HG02763 (cell line): ENCODE measurements around the gene CHI3L1.

ENCODE experiments used
- ATAC-seq: cut with Tn5 transposase; IDR thresholded peaks from one replicate; pipeline ENCODE4 v1.9.1; 2021; ENCODE audit warnings: mild to moderate bottlenecking, moderate library complexity; ENCODE audit not compliant: unreplicated experiment

Gene CHI3L1

DNA sequence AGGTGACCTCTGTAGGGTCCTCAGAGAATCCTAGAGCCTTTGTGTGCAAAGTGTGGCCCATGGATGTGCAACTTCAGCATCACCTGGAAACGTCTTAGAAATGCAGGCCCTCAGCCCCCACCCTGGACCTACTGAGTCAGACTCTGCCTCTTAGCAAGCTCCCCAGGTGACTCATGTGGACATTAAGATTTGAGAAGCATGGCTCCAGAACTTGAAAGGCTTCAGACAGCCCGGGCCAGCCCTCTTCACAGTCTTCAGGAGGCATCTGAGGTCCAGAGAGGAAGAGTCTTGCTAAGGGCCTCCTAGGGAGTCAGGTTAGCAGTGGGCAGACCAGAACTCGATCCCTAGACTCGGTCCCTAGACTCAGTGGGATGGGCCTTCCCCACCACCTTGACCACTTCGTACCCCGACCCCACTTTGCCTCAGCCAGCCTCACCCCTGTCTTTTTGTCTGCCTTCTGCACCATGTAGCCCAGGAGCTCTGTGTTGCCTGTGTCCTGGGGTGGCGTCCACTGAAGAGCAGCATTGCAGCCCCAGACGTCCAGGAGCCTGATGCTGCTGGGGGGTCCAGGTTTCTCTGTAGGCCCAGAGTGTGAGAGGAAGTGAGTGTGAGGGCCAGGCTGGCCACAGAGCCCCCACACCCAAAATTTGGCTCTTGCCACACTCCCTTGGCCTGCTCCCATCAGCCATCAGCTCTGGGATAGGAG lies 15.7 kb downstream of the CHI3L1 start:
- ATAC-seq: no peak

DNA sequence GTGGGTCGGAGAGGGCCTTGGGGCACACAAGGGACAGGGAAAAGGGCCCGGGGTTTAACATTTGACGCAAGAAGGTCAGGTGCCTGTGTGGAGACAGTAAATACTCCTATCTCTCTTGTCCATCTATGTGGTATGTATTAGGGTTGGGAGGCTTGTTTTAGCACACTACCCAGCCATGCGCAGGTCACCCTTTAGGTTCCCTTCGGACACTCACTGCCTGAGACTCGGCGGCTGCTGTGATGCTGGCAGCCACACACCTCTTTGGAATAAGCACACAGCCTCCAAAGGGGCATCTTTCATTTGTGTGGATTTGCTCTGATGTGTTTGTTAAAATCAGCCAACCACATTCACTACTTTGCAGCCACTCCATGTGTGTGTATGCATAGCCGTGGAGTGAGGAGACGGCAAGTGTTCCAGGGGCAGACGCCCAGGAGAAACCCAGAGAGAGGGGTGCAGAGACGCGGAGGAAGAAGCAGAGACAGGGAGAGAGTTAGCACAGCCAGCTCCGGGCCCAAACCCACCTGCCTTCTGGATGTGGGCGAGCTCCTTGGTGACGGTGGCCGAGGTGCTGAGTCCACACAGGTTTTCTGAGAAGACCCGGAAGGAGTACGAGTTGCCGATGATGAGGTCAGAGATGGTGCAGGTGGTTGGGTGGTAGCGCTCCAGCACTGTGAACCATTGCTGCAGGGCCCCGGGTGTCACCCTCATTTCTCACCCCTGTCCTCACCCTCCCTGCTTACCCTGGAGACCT lies 16.6 kb downstream of the CHI3L1 start:
- ATAC-seq: no peak

GRCh38 chr1:203168991-203169390 lies 17.5 kb downstream of the CHI3L1 start:
- no peak for ATAC-seq

GRCh38 chr1:203168256-203168786 lies 18.2 kb downstream of the CHI3L1 start:
- ATAC-seq: no peak

GRCh38 chr1:203167913-203168200 lies 18.6 kb downstream of the CHI3L1 start:
- ATAC-seq: no peak

GRCh38 chr1:203167026-203167912 lies 19.2 kb downstream of the CHI3L1 start:
- no peak for ATAC-seq

DNA sequence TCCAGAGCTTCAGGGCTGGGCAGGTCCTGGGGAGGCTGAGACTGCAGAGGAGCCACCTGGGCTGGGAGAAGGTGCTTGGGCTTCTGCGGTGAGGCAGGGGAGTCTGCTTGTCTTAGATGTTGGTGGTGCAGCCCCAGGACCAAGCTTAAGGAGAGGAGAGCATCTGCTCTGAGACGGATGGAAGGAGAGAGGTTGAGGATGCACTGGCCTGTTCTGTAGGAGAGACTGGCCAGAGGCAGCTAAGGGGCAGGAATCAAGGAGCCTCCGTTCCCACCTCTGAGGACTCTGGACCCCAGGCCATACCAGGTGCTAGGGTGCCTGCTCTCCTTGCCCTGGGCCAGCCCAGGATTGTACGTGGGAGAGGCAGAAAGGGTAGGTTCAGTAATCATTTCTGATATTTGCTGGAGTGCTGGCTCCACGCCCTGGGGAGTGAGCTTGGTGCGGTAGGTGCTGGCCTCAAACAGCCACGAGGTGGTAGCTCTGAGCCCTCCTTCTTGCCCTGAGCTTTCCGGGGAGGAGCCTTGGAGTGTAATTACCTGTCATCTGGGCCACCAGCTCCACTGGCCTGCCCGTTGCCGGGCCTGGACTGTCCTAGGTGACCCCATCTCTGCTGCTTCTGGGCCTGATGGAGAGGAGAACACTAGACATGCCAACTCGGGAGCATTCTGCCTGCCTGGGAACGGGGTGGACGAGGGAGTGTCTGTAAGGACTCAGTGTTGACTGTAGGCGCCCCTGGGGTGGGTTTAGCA lies 20.1 kb downstream of the CHI3L1 start:
- ATAC-seq: no peak

GRCh38 chr1:203165800-203166161 lies 20.7 kb downstream of the CHI3L1 start:
- ATAC-seq: no peak

GRCh38 chr1:203165101-203165799 lies 21.3 kb downstream of the CHI3L1 start:
- no peak for ATAC-seq

GRCh38 chr1:203163891-203164635 lies 22.4 kb downstream of the CHI3L1 start:
- ATAC-seq: no peak

- ATAC-seq: no peak
Measured at GRCh38 chr1:203162403-203162802, 24.1 kb downstream of the CHI3L1 start.

- ATAC-seq: no peak
Measured at GRCh38 chr1:203161703-203162102, 24.8 kb downstream of the CHI3L1 start.

DNA sequence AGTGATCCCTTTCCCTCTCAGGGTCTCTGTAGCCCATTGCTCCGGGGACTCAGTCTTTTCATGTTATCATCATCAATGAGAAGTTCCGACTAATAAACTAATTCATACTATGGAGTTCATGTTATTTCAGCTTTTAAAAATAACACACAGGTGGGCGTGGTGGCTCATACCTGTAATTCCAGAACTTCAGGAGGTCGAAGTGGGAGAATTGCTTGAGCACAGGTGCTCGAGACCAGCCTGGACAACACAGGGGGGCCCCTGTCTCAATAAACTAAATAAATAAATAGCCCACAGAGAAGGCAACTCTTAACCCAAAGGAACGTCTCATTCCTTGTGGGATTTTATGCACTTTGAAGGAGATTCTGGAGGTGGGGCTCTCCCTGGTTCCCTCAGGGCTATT lies 25.3 kb downstream of the CHI3L1 start:
- no peak for ATAC-seq

- ATAC-seq: no peak
Measured at GRCh38 chr1:203159844-203160243, 26.7 kb downstream of the CHI3L1 start.

GRCh38 chr1:203158960-203159665 lies 27.4 kb downstream of the CHI3L1 start:
- ATAC-seq: no peak

DNA sequence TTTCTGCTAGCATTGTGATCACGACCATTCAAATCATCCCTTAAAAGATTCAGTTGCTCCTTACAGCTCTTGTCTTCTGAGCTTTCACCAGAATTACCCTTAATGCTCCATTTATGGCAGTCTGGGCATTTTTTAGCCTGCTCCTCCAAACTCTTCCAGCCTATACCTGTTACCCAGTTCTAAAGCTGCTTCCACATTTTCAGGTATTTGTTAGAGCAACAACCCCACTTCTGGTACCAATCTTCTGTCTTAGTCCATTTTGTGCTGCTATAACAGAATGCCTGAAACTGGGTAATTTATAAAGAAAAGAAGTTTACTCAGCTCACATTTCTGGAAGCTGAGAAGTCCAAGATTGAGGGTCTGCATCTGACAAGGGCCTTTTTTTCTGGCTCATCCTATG lies 28.1 kb downstream of the CHI3L1 start:
- no peak for ATAC-seq

GRCh38 chr1:203156280-203156679 lies 30.2 kb downstream of the CHI3L1 start:
- no peak for ATAC-seq

GRCh38 chr1:203153989-203154821 lies 32.3 kb downstream of the CHI3L1 start:
- ATAC-seq: no peak
